H9 (cell line): ENCODE results near the gene PMS1. TPM values are rescaled to one million over a fixed set of nuclear protein-coding genes. Genes with fewer than 3 reads are reported as not detected.

Experiments
- DNase-seq: peaks from one replicate; pipeline ENCODE4 v3.0.0-alpha.2; 2017
- H2AFZ ChIP-seq: one replicate; pipeline ENCODE4 v1.6.1; 2013; ENCODE audit warnings: mild to moderate bottlenecking, low read length, control low read depth, moderate library complexity
- H2AK5ac ChIP-seq: 2 replicates; pipeline ENCODE4 v1.6.1; 2013; ENCODE audit warnings: low read length, control low read depth, mixed read lengths; ENCODE audit not compliant: insufficient read length
- H2BK120ac ChIP-seq: one replicate; pipeline ENCODE4 v1.6.1; 2013; ENCODE audit warnings: low read depth, mild to moderate bottlenecking, low read length, control low read depth, inconsistent platforms; ENCODE audit not compliant: poor library complexity, severe bottlenecking
- H2BK12ac ChIP-seq: 2 replicates; pipeline ENCODE4 v1.6.1; 2013; ENCODE audit warnings: low read length, control low read depth, mixed read lengths, low read depth; ENCODE audit not compliant: insufficient read length
- H2BK15ac ChIP-seq: 2 replicates; pipeline ENCODE4 v1.6.1; 2013; ENCODE audit warnings: low read depth, low read length, control low read depth
- H2BK20ac ChIP-seq: one replicate; pipeline ENCODE4 v1.6.1; 2013; ENCODE audit warnings: low read depth, mild to moderate bottlenecking, low read length, control low read depth, inconsistent platforms; ENCODE audit not compliant: poor library complexity, severe bottlenecking
- H2BK5ac ChIP-seq: 2 replicates; pipeline ENCODE4 v1.6.1; 2013; ENCODE audit warnings: low read length, control low read depth, mixed read lengths; ENCODE audit not compliant: insufficient read length
- H3K14ac ChIP-seq: 2 replicates; pipeline ENCODE4 v1.6.1; 2013; ENCODE audit warnings: low read length, control low read depth; ENCODE audit not compliant: insufficient read depth
- H3K18ac ChIP-seq: 2 replicates; pipeline ENCODE4 v1.6.1; 2013; ENCODE audit warnings: low read depth, mild to moderate bottlenecking, mixed read lengths, low read length, control low read depth; ENCODE audit not compliant: insufficient read length
- H3K23ac ChIP-seq: 2 replicates; pipeline ENCODE4 v1.6.1; 2013; ENCODE audit warnings: low read length, control low read depth, mixed read lengths, low read depth; ENCODE audit not compliant: insufficient read length
- H3K23me2 ChIP-seq: 2 replicates; pipeline ENCODE4 v1.6.1; 2013; ENCODE audit warnings: low read depth, mild to moderate bottlenecking, mixed read lengths, low read length, control low read depth; ENCODE audit not compliant: insufficient read length, poor library complexity, severe bottlenecking
- H3K27ac ChIP-seq: 2 replicates; pipeline ENCODE4 v1.5.1; 2013; ENCODE audit warnings: low read length, control low read depth, mixed read lengths, low read depth; ENCODE audit not compliant: insufficient read length
- H3K27me3 ChIP-seq: 2 replicates; pipeline ENCODE4 v1.6.1; 2013; ENCODE audit warnings: low read length, control low read depth, inconsistent platforms; ENCODE audit not compliant: insufficient read depth
- H3K4ac ChIP-seq: 2 replicates; pipeline ENCODE4 v1.6.1; 2013; ENCODE audit warnings: low read depth, mild to moderate bottlenecking, control low read depth, inconsistent platforms, low read length, moderate library complexity
- H3K4me1 ChIP-seq: 2 replicates; pipeline ENCODE4 v1.6.1; 2013; ENCODE audit warnings: low read length, control low read depth, inconsistent platforms; ENCODE audit not compliant: insufficient read depth
- H3K4me2 ChIP-seq: 2 replicates; pipeline ENCODE4 v1.6.1; 2013; ENCODE audit warnings: low read length, control low read depth, mixed read lengths; ENCODE audit not compliant: insufficient read length, insufficient read depth
- H3K56ac ChIP-seq: 2 replicates; pipeline ENCODE4 v1.6.1; 2013; ENCODE audit warnings: low read depth, mild to moderate bottlenecking, mixed read lengths, low read length, control low read depth; ENCODE audit not compliant: insufficient read length
- H3K79me1 ChIP-seq: 2 replicates; pipeline ENCODE4 v1.6.1; 2013; ENCODE audit warnings: low read depth, mild to moderate bottlenecking, moderate library complexity, low read length, control low read depth, inconsistent platforms; ENCODE audit not compliant: insufficient read depth, poor library complexity, severe bottlenecking
- H3K79me2 ChIP-seq: 2 replicates; pipeline ENCODE4 v1.6.1; 2013; ENCODE audit warnings: low read length, control low read depth, inconsistent platforms; ENCODE audit not compliant: insufficient read depth
- H3K9ac ChIP-seq: 2 replicates; pipeline ENCODE4 v1.6.1; 2013; ENCODE audit warnings: low read length, control low read depth, mixed read lengths; ENCODE audit not compliant: insufficient read length; ENCODE audit errors: extremely low read depth
- H3K9me3 ChIP-seq: one replicate; pipeline ENCODE4 v1.6.1; 2013; ENCODE audit warnings: low read depth, low read length, inconsistent platforms; ENCODE audit not compliant: control insufficient read depth
- H3T11ph ChIP-seq: one replicate; pipeline ENCODE4 v1.6.1; 2013; ENCODE audit warnings: mild to moderate bottlenecking, low read length, control low read depth, inconsistent platforms
- H4K20me1 ChIP-seq: one replicate; pipeline ENCODE4 v1.6.1; 2013; ENCODE audit not compliant: control insufficient read depth, insufficient read length, insufficient read depth
- H4K5ac ChIP-seq: 2 replicates; pipeline ENCODE4 v1.6.1; 2013; ENCODE audit warnings: low read depth, mild to moderate bottlenecking, mixed read lengths, low read length, control low read depth; ENCODE audit not compliant: insufficient read length
- H4K8ac ChIP-seq: replicated peaks from 2 replicates; pipeline ENCODE4 v1.6.1; 2013; ENCODE audit warnings: low read length, control low read depth, mixed read lengths, low read depth; ENCODE audit not compliant: insufficient read length
- H4K91ac ChIP-seq: 2 replicates; pipeline ENCODE4 v1.6.1; 2013; ENCODE audit warnings: low read depth, mild to moderate bottlenecking, moderate library complexity, mixed read lengths, low read length, control low read depth; ENCODE audit not compliant: insufficient read length
- H3K27ac Mint-ChIP-seq, 3 experiments: 2 replicates in 2 of 3; 3 replicates in 1 of 3; pipeline ENCODE4 v1.8.0; 2020 to 2021; ENCODE audit warnings: mixed read lengths in 3 of 3, mild to moderate bottlenecking in 1 of 3, moderate library complexity in 1 of 3
- H3K27me3 Mint-ChIP-seq: 2 replicates; pipeline ENCODE4 v1.8.0; 2021; ENCODE audit warnings: low read depth, mild to moderate bottlenecking, moderate library complexity, mixed read lengths
- H3K36me3 Mint-ChIP-seq, 3 experiments: 2 replicates in 2 of 3; 3 replicates in 1 of 3; pipeline ENCODE4 v1.8.0; 2020 to 2021; ENCODE audit warnings: low read depth in 3 of 3, mixed read lengths in 3 of 3; ENCODE audit not compliant: insufficient read depth in 1 of 3
- H3K4me1 Mint-ChIP-seq, 2 experiments: 2 replicates each; pipeline ENCODE4 v1.8.0; 2020; ENCODE audit warnings: mixed read lengths in 2 of 2
- H3K4me3 Mint-ChIP-seq, 2 experiments: 2 replicates in 1 of 2; 3 replicates in 1 of 2; pipeline ENCODE4 v1.8.0; 2020 to 2021; ENCODE audit warnings: mild to moderate bottlenecking in 2 of 2, mixed read lengths in 2 of 2, moderate library complexity in 1 of 2
- H3K9me3 Mint-ChIP-seq, 2 experiments: 2 replicates in 1 of 2; 3 replicates in 1 of 2; pipeline ENCODE4 v1.8.0; 2020; ENCODE audit warnings: mild to moderate bottlenecking in 2 of 2, mixed read lengths in 2 of 2, moderate library complexity in 1 of 2
- CTCF ChIP-seq: fragments of 200-600 bp; sonication (generic); conservative IDR thresholded peaks from 3 replicates; pipeline ENCODE4 v1.8.0; 2021; ENCODE audit warnings: antibody characterized with exemption, mild to moderate bottlenecking
- WGBS: extraction: QIAGEN DNeasy Blood & Tissue Kit; methylation state at CpG from one replicate; pipeline ENCODE4 v1.1.7; 2013; ENCODE audit warnings: missing lambda C conversion rate, low lambda C conversion rate, mixed read lengths; ENCODE audit not compliant: insufficient read length; ENCODE audit errors: extremely low coverage; 5-methylcytosine and 5-hydroxymethylcytosine counted together
- total RNA-seq: library from RNA; stranded (reverse); gene quantifications from 2 replicates; pipeline ENCODE4 v1.2.1, GENCODE V29; 2021

PMS1 gene
- total RNA-seq, 1 experiment from 2014 or later, result 47.2 TPM

DNA sequence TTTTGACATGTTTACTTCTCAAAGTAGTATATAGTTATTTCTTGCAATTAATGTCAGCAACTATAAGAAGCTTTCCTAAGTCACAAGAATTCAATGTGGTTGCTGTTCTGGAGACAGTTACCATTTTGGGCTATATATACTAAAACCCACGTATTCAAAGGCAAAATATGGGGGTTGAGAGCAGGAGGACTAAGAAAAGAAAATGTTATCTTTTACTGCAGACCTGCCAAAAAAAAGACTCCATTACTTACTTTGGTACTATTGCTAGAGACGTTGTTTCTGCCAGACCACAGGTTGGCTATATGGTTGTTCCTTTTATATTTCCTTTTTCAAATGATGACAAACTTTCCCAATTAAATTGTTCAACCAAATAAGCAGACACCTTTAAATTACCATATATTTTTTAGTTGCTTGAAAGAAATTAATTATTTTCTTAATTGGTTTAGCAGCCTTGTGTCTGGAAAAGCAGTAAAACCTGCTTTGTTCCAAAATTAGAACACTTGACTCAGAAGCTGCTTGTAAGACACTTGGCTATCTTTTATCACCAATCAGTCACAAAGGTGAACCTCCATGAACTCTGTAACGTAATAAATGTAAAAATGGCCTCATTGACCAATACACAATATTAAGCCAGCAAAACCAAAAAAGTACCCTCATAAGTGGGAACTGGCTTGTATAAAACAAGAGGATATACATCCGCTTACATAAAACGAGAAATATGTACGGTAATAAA is 13.5 kb upstream of the PMS1 start:
- Histone ChIP-seq H4K8ac (no peak overlapping the region), H4K20me1 (no peaks in the 10 kb centered on the region), H3T11ph (no peak overlapping the region), H2AFZ (no peak overlapping the region), H3K79me2 (no peaks in the 10 kb centered on the region), H3K27ac (no peak overlapping the region), H3K9me3 (no peaks in the 10 kb centered on the region), H2BK5ac (no peak overlapping the region), H4K5ac (no peak overlapping the region), H3K23ac (no peak overlapping the region), H2BK15ac (no peak overlapping the region), H3K79me1 (no peaks in the 10 kb centered on the region), H3K56ac (no peak overlapping the region), H4K91ac (no peak overlapping the region), H3K18ac (no peak overlapping the region), H2AK5ac (no peak overlapping the region), H3K4ac (no peak overlapping the region), H3K27me3 (no peaks in the 10 kb centered on the region; the same call in 1 of the 2 replicates), H3K23me2 (no peaks in the 10 kb centered on the region), H3K4me1 (no peaks in the 10 kb centered on the region), H3K9ac (no peak overlapping the region), H2BK120ac (no peak overlapping the region), H3K4me2 (no peak overlapping the region), H3K14ac (no peak overlapping the region), H2BK12ac (no peak overlapping the region), H2BK20ac (no peak overlapping the region)
- no peak overlapping the region for H3K27ac Mint-ChIP-seq
- TF ChIP-seq CTCF, result no peak
- WGBS, result no CpG with 5 or more reads among the region's 6 CpGs
- H3K4me3 Mint-ChIP-seq, result no peak overlapping the region
- no peak for DNase-seq
- H3K36me3 Mint-ChIP-seq, result peaks cover 21 to 62% (median 41%) of the 10 kb centered on the region in 3 experiments; a peak in 6 of 7 replicates
- H3K27me3 Mint-ChIP-seq, result no peaks in the 10 kb centered on the region
- no peaks in the 10 kb centered on the region for H3K4me1 Mint-ChIP-seq
- H3K9me3 Mint-ChIP-seq, result no peaks in the 10 kb centered on the region
